Non-pigmented ciliary epithelial cell (primary cell): ENCODE data around the gene LYZL4.
A peak's percentile ranks its signal among the peaks of the same experiment; 100 is the strongest.

Experiments
- DNase-seq: peaks from one replicate; pipeline ENCODE4 v3.0.0-alpha.2; 2010; ENCODE audit warnings: low read depth

LYZL4 gene

DNA sequence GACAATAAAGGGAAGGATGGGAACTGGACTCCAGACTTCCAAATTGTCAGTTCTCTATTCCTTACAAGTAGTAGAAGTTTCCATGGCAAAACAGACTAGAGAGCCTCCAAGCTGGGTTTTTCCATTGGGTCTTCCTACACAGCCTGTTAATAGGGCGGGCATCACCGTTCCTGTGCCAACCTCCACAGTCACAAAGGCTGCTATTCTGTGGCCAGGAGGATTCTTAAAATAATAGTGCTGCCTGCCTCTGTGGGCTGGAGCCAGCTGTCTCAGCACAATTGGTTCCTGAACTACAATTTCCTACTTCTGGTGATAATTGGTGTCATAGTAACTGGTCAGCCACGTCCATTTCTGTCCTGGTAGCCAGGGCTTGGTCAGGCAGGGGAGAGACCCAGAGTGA lies 38.6 kb downstream of the LYZL4 start:
- DNase-seq = no peak

DNA sequence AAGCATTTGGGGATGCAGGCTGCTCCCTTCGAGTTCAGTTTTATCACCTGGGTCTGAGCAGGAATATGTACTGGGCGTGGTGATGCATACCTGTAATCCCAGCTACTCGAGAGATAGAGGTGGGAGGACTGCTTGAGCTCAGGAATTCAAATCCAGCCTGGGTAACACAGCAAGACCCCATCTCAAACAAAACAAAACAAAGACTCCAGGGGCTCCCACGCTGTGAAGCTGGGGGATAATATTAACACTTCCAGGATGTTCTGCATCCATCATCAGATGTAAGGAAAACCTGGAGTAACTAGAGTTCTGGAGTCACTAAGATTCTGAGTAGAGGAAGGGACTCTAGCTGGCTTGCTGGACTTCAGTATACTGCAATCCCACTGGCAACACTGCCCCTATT lies 40.6 kb downstream of the LYZL4 start:
- DNase-seq = no peak

- no peak for DNase-seq
These were observed 41.1 kb downstream of the LYZL4 start for GRCh38 chr3:42369304-42369703.

DNA sequence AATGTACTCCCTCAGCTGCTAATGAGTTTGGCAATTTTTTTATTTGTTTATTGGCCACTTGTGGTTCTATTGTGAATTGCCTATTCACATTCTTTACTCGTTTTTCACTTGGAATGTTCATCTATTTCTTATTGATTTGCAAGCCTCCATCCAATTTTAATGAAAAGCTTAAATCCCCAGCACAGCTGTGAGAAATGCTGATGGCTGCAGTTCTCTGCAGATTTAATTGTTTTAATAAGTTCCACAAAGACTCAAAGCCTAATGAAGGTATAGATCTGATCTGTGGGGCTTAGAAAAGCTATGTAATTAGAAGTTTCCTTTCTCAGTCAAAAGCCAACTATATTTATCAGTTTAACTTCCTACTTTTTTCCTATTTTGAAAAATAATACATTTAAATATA lies 41.5 kb downstream of the LYZL4 start:
- DNase-seq = no peak

GRCh38 chr3:42367903-42368302 lies 42.5 kb downstream of the LYZL4 start:
- DNase-seq = no peak

- DNase-seq = no peak
These were observed 43.9 kb downstream of the LYZL4 start for GRCh38 chr3:42366550-42366949.

- no peak for DNase-seq
These were observed 53.1 kb downstream of the LYZL4 start for GRCh38 chr3:42357335-42357734.

DNA sequence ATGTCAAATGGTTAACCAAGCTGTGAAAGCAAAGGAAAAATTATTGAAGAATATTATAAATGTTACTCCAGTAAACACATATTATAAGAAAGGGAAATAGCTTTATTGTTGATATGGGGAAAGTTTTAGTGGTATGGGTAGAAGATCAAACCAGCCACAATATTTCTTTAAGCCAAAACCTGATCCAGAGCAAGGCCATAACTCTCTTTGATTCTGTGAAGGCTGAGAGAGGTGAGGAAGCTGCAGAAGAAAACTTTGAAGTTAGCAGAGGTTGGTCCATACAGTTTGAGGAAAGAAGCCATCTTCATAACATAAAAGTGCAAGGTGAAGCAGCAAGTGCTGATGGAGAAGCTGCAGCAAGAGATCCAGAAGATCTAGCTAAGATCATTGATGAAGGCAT lies 54.8 kb downstream of the LYZL4 start:
- DNase-seq = no peak

DNA sequence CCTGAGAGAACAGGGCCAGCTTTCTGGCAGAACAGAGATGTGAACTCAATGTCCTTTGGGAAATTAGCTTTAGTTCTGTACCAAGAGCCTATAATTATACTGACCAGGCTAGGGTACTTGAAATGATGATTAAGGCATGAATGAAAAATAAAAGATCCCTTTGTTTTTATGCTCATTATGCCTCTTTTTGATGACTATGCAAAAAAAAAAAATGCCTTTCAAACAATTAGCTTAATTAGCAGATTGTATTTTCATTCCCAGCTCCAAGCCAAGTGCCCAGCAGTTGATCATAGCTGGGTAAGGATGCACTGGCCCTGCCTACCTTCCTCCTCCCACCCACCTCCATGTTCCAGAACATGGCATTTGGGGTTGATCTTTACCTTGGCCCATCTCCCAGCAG lies 56.8 kb downstream of the LYZL4 start:
- no peak for DNase-seq

DNA sequence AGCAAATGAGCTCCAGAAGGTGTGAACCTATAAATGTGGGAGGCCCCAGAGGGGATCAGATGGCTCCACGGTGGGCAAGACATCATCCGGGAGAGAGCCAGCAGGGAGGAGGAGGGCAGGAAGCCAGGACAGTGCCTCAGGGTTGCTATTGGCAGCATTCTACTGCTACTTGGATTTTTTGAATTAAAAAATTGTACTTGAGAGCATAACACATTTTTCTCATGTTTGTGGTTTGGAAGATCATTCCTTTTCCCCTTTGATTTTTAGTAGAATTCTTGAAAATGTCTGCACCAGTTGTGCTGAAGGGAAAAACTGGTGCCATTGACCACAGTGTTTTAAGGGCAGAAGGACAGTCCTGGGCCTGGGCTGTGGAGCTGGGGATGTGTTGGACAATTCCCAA lies 59.2 kb downstream of the LYZL4 start:
- DNase-seq = peak; percentile 6

GRCh38 chr3:42349765-42350594 lies 60.4 kb downstream of the LYZL4 start:
- DNase-seq = no peak

- no peak for DNase-seq
These were observed 62.5 kb downstream of the LYZL4 start for GRCh38 chr3:42347928-42348327.
